HG02798 (cell line): Measurements from ENCODE around the gene FAM131B.

Source experiments
- ATAC-seq: cut with Tn5 transposase; IDR thresholded peaks from one replicate; pipeline ENCODE4 v1.9.1; 2021; ENCODE audit warnings: mild to moderate bottlenecking; ENCODE audit not compliant: unreplicated experiment, poor library complexity

The FAM131B gene

DNA sequence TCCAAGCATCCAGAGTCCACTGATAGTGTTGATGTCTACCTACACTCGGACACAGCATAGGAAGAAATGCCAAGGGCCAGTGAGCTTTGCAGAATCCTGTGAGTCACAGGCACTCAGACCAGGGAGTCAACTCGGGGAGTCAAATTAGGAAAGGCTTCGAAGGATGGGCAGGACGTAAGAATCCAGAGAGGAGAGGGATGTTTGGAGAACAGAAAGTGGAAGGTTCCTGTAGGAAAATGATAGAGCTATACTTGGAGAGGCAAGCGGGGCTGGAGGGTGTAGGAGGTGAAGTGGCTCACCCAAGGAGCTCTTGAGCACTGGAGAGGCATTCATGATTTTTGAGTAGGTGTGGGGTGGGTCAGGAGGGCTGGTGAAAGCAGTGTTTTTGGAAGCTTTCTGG lies 21.6 kb upstream of the FAM131B start:
- no peak for ATAC-seq

DNA sequence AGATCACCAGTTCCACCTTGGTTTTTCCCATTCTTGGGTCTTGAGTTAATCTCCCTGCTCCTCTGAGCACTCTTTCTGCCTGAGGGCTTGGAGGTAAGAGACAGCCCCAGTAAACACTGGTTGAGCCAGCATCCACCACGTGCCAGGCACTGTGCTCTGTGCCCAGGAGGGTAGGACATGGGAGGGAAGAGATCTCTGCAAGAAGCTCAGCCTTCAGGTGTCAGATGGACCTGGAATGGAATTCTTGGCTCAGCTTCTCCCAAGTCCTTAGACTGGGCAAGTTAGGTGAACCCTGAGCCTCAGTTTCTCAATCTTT lies 21.1 kb upstream of the FAM131B start:
- no peak for ATAC-seq

DNA sequence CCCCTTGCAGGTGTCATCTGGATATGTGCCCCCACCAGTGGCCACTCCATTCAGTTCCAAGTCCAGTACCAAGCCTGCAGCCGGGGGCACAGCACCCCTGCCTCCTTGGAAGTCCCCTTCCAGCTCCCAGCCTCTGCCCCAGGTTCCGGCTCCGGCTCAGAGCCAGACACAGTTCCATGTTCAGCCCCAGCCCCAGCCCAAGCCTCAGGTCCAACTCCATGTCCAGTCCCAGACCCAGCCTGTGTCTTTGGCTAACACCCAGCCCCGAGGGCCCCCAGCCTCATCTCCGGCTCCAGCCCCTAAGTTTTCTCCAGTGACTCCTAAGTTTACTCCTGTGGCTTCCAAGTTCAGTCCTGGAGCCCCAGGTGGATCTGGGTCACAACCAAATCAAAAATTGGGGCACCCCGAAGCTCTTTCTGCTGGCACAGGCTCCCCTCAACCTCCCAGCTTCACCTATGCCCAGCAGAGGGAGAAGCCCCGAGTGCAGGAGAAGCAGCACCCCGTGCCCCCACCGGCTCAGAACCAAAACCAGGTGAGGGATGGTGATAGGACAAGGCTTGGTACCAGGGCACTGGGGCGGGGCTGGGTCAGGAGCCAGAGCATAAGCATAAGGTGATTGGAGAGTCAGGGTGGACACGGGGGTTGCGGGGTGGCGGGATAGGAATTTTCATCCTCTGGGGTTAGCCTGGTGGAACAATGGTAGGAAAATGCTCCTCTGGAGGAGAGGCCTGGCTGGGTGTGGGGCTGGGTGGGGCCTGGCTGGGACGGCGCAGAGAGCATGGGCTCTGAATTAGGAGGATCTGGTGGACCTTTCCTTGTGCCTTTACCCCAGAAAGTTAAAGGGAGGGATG lies 20.5 kb upstream of the FAM131B start:
- ATAC-seq = no peak

DNA sequence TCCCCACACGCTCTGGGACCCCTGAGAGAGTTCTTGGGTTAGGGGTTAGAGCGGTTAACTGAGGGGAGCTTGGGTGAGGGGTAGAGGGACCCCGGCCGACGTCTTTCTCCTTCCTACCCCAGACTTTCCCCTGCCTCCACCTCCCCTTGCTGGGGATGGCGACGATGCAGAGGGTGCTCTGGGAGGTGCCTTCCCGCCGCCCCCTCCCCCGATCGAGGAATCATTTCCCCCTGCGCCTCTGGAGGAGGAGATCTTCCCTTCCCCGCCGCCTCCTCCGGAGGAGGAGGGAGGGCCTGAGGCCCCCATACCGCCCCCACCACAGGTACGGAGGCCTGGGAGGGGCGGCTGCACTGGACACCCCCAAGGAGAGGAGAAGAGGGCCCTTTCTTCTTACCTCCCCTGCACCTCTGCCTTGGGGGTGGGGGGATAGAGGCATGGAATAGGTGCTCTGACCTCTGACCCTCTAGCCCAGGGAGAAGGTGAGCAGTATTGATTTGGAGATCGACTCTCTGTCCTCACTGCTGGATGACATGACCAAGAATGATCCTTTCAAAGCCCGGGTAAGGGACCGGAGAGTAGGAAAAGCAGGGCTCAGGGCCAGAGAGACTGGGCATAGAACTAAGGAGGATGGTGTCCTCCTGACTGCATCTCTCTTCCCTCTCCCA lies 19.7 kb upstream of the FAM131B start:
- ATAC-seq = no peak

DNA sequence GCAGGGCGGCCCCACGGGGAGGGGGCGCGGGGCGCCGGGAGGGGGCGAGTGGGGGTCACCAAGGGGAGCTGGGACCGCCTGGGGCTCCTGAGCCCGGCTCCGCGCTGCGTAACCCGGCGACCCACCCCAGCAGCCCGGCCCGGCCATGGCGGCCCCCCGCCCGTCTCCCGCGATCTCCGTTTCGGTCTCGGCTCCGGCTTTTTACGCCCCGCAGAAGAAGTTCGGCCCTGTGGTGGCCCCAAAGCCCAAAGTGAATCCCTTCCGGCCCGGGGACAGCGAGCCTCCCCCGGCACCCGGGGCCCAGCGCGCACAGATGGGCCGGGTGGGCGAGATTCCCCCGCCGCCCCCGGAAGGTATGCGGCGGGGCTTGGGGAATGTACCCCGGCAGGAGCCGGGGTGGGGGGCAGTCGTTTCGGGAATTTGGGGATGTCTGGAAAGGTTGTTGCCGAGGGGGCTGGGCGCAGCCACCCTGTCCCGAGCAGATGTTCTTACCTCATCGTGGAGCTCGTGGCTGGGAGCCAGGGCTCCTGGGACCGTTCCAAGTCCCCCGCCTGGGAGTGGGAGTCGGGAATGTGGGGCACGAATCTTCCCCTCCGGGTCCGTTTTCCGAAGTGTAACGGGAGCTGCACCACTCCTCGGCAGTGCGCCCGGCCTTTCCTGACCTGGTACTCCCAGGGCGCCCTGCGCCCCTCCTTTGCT lies 19.1 kb upstream of the FAM131B start:
- peak; percentile 15 for ATAC-seq

DNA sequence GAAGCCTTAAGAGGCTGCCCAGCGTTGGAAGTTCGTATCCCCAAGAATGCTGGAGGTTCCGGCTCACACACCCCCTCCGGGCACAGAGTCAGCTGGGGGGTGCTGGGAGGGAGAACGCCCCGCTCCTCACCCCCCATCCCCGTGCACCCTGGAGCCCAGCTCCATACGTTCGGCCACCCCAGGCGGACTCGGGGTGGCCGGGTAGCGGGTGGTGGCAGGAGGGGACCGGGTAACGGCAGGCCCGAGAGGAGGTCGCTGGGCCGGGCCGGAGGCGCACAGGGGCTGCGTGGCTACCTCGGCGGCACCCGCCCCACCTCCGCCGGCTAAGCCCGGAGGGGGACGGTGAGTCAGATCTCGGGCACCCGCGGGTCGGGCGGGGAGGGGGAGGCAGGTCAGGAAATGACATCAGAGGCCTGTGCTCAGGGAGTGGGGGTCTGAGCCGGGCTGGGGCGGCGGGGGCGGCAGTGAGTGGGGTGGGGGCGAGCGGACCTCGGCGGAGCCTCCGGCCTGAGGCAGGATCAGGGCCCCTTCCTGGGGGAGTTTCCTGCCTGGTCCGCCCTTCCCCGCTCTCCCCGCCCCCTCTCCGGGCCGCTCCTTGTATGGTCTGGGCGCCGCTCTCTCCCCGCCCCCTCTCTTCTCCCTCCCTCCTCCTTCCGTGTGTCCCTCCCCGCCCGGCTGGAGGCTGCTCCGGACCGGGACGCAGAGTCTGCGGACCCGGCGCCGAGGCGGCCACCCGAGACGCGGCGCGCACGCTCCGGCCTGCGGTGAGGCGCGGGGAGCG lies 18.3 kb upstream of the FAM131B start, which contains the start of gene ZYX:
ZYX (plus strand) TSS at position 700 of the 781 bp plus-strand sequence. CDS start 227 bp downstream, outside the sequence.
- ATAC-seq = peak; percentile 83

DNA sequence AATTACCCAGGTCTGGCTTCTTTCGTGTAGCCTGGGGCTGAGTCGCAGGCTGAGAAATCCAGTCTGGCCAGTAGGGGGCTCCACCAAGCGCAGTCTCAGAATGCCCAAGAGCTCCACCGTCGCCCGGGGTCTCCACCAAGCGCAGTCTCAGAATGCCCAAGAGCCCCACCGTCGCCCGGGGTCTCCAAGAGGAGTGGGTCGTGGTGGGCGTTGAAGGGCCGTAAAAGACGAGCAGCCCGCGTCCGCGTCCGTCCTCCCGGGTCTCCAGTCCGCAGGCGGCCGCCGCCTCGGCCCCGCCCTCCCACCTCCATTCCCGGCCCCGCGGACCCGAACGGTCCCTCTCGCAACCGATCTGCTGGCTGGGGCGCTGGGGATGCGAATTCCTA lies 17.7 kb upstream of the FAM131B start:
- ATAC-seq = peak; percentile 58

DNA sequence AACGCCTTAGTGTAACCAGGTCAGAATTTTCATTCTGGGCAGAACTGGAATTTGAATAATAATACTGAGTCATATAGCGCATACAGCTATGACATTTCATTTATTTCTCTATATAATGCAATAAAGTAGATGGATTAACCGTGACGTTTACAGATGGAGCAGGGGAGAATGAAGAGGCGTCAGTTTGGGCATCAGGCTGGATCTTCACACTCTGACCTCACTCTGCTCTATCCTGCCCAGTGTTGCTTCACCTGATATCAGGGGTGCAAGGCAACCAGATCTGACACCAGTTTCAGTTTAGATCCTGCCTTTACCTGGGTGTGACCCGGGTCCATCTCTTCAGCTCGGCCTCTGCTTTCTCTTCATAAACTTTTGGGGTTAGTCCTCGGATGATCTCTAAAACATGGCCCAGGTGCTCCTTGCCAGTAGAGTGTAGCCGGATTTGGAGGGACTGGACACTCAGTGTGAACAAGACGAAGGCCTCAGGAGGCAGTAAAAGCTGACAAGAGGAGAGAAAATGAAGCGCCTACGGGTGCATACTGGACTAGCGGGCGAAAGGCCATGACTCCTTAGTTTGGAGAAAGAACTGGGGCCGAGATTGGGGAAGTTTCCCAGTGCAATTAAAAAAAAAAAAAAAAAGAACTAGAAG lies 17.2 kb upstream of the FAM131B start:
- ATAC-seq = peak; percentile 6

DNA sequence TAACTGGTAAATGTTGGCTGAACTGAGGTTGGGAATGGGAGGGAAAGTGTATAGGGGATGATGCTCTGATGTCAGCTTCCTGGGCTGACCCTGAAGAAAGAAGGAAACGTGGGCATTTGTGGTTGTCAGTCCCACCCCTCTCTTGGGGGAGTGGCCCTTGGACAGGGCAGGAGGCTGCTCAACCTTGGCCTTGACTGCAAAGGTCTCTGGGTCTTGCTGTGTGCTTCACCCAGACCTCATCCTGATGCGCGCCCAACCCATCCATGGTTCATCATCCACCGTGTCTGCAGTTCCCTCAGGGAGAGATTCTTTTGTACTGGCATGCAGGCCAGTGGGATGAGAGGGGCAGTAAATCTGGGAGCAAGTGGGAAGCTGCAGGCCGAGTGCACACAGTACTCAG lies 13.9 kb upstream of the FAM131B start:
- ATAC-seq = no peak

DNA sequence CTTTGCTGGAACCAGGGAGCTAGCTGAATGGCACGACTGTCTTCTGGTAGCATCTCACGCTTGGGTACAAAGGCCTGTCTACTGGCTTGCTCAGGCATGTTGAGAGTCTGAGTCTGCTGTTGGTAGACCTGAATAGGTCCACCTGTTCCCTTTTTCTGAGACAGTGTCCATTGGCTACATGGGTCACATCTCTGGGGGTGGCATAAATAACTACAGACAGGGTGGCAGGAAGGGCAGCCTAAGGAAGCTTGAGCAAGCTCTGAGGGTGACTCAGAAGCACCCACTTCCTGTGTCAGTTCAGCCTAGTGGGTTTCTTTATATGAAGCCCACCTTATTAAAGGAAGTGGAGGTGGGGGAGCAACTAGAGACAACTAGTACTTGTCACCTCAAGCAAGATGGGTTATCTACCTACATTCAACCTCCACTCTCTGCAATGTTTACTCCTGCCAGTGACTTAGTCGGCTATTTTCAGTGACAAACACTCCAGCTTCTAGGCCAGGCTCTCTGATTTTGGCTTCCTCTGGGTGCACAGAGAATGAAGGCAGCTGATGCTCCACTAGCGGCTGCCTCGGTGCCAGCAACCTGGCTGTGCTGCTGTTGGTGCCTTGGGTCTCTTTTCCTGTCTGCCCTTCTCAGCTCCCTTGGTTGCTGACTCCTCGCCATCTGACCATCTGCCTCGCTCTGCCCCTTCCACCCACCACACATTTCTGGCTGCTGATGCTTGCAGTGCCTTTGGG lies 13.0 kb upstream of the FAM131B start:
- no peak for ATAC-seq

DNA sequence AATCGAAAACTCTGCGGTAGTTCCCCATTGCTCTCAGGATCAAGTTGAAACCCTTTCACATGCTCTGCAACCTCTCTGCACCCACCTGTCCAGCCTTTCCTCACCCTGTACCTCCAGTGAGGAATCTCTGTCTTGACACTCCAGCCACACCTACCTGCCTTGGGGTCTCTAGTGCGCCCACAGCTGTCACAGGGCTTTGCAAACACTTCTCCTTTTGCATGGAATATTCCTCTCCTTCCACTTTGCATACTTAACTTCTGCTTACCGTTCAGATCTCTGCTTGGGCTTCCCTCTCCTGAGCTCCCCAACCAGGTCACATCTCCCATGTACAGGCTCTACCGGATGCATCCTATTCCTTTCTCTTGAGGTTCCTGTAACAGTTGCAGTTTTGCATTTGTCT lies 12.0 kb upstream of the FAM131B start:
- no peak for ATAC-seq

DNA sequence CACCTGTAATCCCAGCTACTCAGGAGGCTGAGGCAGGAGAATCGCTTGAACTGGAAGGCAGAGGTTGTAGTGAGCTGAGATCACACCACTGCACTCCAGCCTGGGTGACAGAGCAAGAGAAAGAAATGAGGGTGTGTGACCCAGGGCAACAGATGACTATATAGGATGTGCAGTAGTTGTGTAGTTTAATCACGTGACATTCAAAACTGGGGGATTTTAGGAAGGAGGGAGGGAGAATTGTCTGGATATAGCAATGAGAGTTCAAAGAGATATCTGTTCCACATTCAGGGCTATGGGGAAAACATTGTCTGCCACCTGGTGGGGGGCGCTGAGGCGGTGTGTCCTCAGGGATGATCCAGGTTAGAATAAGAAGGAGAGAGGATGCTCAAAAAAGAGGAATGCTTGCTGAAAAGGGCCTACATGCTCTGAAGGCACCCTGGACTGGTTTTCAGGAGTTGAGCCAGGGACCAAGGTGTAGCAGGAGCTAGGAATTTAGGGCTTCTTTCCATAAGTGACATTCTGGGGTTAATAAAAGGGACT lies 10.8 kb upstream of the FAM131B start:
- ATAC-seq = no peak

DNA sequence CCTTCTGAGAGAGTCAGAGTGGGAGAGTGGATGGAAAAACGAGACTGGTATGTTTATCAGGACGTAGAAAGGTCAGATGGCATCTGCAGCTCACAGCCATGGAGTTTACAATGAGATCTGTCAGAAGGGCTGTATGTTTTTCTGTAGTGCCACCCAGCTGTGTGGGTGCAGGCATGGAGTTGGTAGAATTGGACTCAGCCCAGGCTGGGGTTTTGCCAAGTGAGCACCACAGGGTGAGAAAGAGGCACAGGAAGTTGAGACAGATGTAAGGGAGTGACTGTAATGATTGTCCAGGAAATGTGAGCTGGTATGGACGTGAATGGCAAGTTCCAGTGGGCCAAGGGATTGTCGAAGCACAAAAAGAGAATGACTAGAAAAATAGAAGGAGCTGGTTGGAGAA lies 9.6 kb upstream of the FAM131B start:
- ATAC-seq = no peak

DNA sequence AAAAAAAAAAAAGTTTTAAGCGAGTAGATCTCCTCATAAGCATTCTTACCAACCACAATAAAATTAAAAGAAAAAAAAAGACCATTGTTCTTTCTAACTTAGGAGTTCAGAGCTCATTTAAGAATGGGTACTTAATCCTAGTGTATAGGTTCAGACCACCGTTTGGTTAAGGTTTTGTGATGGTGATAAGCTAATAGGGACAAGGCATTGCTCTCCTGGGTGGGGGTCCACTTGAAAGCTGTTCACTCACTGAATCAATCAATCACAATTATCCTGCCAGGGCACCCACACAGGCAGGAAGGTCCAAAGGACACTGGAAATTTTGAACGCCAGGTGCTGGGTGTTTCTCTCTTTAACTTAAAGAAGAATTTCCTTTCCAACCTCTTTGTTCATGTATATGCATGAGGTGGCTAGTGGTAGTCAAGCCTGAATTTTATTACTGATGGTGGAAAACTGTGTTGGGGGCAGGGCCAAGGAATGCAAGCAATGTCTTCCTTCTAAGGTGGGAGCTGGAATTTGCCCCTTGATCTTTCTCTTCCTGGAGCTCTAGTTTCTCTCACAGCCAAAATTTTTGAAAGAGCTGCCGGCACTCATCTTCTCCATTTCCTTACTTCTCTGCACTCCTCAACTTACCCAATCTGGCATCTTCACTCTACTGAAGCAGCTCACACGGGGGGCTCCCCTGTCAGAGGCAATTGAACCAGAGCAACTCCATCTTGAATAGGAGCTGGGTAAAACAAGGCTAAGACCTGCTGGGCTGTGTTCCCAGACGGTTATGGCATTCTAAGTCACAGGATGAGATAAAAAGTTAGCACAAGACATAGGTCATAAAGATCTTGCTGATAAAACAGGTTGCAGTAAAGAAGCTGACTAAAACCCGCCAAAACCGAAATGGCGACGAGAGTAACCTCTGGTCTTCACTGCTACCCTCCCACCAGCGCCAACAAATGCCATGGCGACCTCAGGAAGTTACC lies 7.5 kb upstream of the FAM131B start:
- ATAC-seq = no peak

DNA sequence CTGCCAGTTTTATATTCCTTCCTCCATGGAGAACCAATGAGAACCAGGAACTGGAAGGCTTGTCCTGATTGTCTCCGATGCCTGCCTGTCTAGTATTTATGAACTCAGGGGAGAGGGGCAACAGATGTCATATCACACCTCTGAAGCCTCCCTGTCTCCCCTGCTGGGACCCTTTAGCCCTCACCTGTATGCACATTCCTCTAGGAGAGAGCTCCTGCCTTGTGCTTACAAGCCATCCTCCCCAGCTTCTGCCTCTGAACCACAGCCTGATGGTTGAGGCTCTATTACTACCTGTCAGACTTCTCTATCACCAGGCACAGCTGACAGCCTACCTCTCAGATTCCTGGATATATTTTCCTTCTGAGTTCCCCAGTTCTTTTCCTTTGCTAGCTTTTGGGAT lies 5.9 kb upstream of the FAM131B start:
- no peak for ATAC-seq

DNA sequence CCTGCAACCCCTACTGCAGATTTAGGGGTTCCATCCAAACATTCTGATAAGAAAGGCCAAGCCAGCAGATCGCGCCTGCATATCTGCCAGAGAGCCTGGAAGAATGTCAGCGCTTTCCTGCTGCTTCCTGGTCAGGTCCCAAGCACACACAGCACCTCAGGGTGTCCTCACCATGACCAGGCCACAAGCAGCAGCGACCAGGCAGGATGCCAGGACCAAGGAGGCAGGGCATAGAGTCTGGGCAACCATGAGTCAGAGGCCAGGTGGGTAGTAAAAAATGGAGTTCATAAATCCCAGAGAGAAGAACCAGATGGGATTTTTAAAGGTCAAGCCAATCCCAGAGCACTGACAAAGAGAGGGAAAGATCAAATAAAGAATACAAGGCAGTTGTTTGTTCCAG lies 5.5 kb upstream of the FAM131B start:
- ATAC-seq = no peak

DNA sequence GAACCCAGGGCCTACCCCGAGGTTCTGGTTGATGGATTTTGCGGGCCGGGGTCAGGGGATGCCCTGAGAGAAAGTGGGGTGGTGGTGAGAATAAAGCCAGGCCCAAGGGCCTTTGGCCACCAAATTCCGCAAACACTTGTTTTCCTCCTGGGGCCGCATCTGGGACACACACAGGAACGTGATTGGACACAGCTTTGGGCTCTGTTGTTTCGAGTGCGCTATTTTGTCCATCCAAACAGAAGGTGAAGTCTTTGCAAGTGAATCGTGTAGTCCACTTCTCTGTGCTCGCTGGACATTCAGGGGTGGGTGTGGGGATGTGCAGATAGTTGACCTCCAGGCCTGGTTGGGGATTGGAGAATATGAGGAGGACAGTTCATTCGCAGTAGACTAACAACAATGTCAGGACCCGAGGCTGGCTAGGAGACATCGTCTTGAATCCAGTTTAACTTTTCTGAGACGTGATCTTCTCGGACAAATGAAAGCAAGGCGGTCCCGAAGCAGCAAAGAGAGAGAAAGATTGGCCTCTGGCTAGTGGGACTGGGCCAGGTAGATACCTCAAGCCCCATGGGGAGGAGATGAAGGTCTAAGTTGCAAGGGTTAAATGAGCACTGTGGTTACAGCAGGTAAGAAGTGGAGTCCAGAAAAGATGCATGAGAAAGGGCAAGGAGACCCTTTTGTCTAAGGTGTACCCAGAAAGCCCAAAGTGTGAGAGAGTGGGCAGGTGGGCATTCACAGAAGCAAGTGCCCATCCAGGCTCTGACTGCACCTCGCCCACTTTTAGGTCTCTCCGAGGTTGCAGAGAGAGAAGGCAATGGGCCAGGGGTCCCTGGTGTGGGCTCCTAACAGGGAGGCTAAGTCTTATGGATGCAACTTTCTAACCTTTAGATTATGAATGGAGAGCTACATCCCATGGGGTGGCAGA lies 764 bp upstream of the FAM131B start:
- no peak for ATAC-seq
